ENCODE data around the gene RPP40. TPM values are rescaled to one million over a fixed set of nuclear protein-coding genes. Genes with fewer than 3 reads are reported as not detected.

Gene RPP40
- total RNA-seq, 1 experiment from 2014 or later, result 25.9 TPM

DNA sequence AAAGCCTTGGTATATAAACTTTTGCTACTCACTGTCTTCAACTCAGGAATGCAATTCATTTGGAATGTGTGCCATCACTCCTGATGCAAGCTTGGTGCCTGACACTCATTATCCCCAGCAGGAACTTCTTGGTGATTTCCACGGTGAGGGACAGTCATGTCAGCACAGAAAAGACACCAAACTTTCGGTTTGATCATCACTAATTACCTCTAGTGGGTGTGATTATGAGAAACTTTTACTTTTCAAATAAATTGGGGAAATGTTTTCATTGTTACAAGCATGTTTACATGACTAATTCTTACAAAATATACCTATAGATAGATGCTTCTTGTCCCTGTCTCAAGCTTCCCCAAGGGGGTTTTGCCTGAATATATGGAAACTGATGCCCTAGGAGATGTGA, 40.9 kb downstream of the RPP40 start:
- in situ Hi-C loops (cut with HindIII; ENCODE audit: low pct_unique_long_range_greater_than_20kb, low sequenced_read_pairs), result no loop called here

DNA sequence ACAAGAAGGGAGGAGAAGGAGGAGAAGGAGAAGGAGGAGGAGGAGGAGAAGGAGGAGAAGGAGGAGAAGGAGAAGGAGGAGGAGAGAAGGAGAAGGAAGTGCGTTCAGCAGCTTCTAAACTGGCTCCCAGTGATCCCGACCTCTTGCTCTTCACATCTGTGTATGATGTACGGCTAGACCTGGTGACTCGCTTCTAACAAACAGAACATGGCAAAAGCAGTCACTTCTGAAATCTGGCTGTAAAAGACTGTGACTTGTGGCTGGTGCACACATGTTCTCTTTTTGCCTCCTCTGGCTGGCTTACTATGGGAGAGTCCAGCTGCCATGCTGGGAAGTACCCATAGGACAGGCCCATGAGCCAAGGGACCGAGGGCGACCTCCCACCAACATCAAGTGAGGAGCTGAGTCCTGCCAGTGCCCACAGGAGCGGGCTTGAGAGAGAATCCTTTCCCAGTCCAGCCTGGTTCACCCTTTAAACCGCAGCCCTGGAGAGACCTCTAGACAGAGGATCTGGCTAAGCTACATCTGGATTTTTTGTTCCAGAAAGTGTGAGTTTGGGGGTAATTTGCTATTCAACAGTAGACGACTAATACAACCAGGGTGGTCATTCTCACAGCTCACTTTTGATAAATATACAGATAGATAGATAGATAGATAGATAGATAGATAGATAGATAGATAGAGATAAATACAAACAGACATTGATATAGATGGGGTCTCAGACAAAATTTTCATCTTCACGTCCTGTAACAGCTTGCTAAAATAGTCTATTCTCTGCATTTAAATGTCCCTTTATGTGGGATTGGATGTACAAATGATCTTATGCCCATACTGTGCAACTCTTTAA, 42.3 kb downstream of the RPP40 start:
- no peak for DNase-seq (ENCODE audit: low read depth, low spot score)
- POLR2A ChIA-PET, result no interaction called here
- intact Hi-C loops (cut with micrococcal nuclease; ENCODE audit: unreplicated experiment) (no loop called here), in situ Hi-C loops (cut with HindIII; ENCODE audit: low pct_unique_long_range_greater_than_20kb, low sequenced_read_pairs) (no loop called here)
- Histone ChIP-seq H3K4me3 (ENCODE audit: low read depth in 2 of 2, low read length in 2 of 2) (no peak overlapping the region), H3K27me3 (ENCODE audit: control insufficient read depth, insufficient read depth, low read length) (no peaks in the 10 kb centered on the region), H3K27ac (ENCODE audit: low read length) (no peak overlapping the region), H3K4me1 (ENCODE audit: control insufficient read depth, insufficient read depth, low read length) (no peaks in the 10 kb centered on the region), H3K9me3 (ENCODE audit: control insufficient read depth, insufficient read depth, low read depth, low read length) (no peaks in the 10 kb centered on the region), H3K36me3 (ENCODE audit: control insufficient read depth, insufficient read depth, low read length) (no peaks in the 10 kb centered on the region)
- peak; percentile 10; the same call in 1 of the 2 replicates for ATAC-seq
- no TSS peak for BruUV-seq (replicated peaks)
- TF ChIP-seq POLR2AphosphoS5 (IDR thresholded peaks at IDR 0.05; ENCODE audit: low read depth, low read length) (no peak), SIN3A (IDR thresholded peaks at IDR 0.05; ENCODE audit: borderline replicate concordance, insufficient read depth, low read depth, low read length) (no peak), TCF7L2 (IDR thresholded peaks at IDR 0.05; ENCODE audit: low read depth, low read length) (no peak)
- TF ChIP-seq, protein P1, sequence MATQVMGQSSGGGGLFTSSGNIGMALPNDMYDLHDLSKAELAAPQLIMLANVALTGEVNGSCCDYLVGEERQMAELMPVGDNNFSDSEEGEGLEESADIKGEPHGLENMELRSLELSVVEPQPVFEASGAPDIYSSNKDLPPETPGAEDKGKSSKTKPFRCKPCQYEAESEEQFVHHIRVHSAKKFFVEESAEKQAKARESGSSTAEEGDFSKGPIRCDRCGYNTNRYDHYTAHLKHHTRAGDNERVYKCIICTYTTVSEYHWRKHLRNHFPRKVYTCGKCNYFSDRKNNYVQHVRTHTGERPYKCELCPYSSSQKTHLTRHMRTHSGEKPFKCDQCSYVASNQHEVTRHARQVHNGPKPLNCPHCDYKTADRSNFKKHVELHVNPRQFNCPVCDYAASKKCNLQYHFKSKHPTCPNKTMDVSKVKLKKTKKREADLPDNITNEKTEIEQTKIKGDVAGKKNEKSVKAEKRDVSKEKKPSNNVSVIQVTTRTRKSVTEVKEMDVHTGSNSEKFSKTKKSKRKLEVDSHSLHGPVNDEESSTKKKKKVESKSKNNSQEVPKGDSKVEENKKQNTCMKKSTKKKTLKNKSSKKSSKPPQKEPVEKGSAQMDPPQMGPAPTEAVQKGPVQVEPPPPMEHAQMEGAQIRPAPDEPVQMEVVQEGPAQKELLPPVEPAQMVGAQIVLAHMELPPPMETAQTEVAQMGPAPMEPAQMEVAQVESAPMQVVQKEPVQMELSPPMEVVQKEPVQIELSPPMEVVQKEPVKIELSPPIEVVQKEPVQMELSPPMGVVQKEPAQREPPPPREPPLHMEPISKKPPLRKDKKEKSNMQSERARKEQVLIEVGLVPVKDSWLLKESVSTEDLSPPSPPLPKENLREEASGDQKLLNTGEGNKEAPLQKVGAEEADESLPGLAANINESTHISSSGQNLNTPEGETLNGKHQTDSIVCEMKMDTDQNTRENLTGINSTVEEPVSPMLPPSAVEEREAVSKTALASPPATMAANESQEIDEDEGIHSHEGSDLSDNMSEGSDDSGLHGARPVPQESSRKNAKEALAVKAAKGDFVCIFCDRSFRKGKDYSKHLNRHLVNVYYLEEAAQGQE (IDR thresholded peaks at IDR 0.05; ENCODE audit: insufficient read depth in 1 of 2, low read depth in 2 of 2, low read length in 1 of 2), result no peak
- TF ChIP-seq, protein P2, sequence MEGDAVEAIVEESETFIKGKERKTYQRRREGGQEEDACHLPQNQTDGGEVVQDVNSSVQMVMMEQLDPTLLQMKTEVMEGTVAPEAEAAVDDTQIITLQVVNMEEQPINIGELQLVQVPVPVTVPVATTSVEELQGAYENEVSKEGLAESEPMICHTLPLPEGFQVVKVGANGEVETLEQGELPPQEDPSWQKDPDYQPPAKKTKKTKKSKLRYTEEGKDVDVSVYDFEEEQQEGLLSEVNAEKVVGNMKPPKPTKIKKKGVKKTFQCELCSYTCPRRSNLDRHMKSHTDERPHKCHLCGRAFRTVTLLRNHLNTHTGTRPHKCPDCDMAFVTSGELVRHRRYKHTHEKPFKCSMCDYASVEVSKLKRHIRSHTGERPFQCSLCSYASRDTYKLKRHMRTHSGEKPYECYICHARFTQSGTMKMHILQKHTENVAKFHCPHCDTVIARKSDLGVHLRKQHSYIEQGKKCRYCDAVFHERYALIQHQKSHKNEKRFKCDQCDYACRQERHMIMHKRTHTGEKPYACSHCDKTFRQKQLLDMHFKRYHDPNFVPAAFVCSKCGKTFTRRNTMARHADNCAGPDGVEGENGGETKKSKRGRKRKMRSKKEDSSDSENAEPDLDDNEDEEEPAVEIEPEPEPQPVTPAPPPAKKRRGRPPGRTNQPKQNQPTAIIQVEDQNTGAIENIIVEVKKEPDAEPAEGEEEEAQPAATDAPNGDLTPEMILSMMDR (IDR thresholded peaks at IDR 0.05), result no peak
- CTCF ChIA-PET, result interaction anchor here (0.7 kb wide), 1 partner anchor 256 kb away, joined by 3 read pairs; no protein-coding TSS in a partner anchor

More for the DNA sequence above, 40.9 kb downstream of the RPP40 start:
- ChIA-PET POLR2A (interaction anchor here (0.7 kb wide), 1 partner anchor 28 kb away, joined by 5 read pairs; no protein-coding TSS in a partner anchor), CTCF (interaction anchor here (0.6 kb wide), 1 partner anchor 1144 kb away, joined by 4 read pairs; no protein-coding TSS in a partner anchor)
- no TSS peak for BruUV-seq (replicated peaks)
- intact Hi-C loops (cut with micrococcal nuclease; ENCODE audit: unreplicated experiment), result no loop called here
- no peaks in the 10 kb centered on the region for H3K27me3 ChIP-seq (ENCODE audit: control insufficient read depth, insufficient read depth, low read length)
- no peaks in the 10 kb centered on the region for H3K36me3 ChIP-seq (ENCODE audit: control insufficient read depth, insufficient read depth, low read length)
- no peak overlapping the region for H3K4me3 ChIP-seq (ENCODE audit: low read depth in 2 of 2, low read length in 2 of 2)
- TF ChIP-seq, protein P1 (IDR thresholded peaks at IDR 0.05; ENCODE audit: insufficient read depth in 1 of 2, low read depth in 2 of 2, low read length in 1 of 2), result no peak
- TF ChIP-seq POLR2AphosphoS5 (IDR thresholded peaks at IDR 0.05; ENCODE audit: low read depth, low read length), result no peak
- TF ChIP-seq TCF7L2 (IDR thresholded peaks at IDR 0.05; ENCODE audit: low read depth, low read length), result no peak
- TF ChIP-seq, protein P2 (IDR thresholded peaks at IDR 0.05), result no peak
- no peak for TF ChIP-seq SIN3A (IDR thresholded peaks at IDR 0.05; ENCODE audit: borderline replicate concordance, insufficient read depth, low read depth, low read length)
- H3K27ac ChIP-seq (ENCODE audit: low read length), result no peak overlapping the region
- H3K4me1 ChIP-seq (ENCODE audit: control insufficient read depth, insufficient read depth, low read length), result no peaks in the 10 kb centered on the region
- DNase-seq (ENCODE audit: low read depth, low spot score) (no peak), ATAC-seq (no peak)
- H3K9me3 ChIP-seq (ENCODE audit: control insufficient read depth, insufficient read depth, low read depth, low read length), result no peaks in the 10 kb centered on the region

Measured in Panc1 (cell line).